ENCODE measurements around the gene JMJD1C.

- TF ChIP-seq, protein P1, sequence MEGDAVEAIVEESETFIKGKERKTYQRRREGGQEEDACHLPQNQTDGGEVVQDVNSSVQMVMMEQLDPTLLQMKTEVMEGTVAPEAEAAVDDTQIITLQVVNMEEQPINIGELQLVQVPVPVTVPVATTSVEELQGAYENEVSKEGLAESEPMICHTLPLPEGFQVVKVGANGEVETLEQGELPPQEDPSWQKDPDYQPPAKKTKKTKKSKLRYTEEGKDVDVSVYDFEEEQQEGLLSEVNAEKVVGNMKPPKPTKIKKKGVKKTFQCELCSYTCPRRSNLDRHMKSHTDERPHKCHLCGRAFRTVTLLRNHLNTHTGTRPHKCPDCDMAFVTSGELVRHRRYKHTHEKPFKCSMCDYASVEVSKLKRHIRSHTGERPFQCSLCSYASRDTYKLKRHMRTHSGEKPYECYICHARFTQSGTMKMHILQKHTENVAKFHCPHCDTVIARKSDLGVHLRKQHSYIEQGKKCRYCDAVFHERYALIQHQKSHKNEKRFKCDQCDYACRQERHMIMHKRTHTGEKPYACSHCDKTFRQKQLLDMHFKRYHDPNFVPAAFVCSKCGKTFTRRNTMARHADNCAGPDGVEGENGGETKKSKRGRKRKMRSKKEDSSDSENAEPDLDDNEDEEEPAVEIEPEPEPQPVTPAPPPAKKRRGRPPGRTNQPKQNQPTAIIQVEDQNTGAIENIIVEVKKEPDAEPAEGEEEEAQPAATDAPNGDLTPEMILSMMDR (IDR thresholded peaks at IDR 0.05; ENCODE audit: low read length), result no peak
- no peak for TF ChIP-seq EZH2 (optimal IDR thresholded peaks at IDR 0.05; ENCODE audit: low read depth, low read length)
Observed at GRCh38 chr10:63120554-63120953, 345.2 kb downstream of the JMJD1C start.

Measured in MM.1S (cell line).